ENCODE results near the gene KIF3B.
"Not testable (repeated sequence)": the region's sequence is repeated elsewhere in the genome, so short reads cannot be mapped to it uniquely, and the experiment has no call there.

Gene KIF3B

DNA sequence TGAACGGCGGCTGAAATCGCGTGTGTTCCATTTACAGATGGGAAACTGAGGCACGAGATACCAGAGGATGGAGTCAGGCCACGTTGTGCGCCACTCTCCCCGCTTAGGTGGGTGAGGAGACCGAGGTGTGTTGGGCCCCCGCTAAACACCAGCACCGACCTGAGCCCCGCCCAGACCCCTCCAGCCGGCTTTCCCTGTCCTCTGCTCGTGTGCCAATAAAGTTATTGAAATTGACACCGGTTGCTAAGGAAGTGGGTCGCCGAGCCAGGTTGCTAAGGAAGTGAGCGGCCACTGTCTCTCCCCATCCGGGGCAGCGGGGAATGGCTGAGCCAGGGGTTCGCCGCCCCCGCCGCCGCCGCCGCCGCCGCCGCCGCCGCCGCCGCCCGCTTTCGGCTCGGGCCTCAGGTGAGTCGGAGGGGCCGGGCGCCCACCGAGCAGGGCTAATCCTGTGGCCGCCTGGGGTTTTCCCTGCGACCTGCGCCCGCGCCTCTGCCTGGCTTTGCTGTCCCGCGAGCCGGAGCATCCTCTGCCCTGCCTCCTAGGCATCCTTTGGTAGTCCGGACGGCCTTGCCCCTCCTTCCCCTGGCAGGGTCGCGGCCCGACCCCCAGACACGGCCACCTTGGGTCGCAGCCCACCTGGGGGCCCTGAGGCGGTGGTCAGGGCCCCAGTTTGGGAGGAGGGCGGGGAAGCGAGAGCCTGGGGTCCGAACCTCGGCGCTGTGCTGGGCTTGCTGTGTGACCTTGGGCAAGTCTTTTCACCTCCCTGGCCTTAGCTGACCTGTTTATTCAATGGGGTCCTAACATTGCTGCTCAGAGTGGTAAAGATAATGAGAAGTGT lies at the start of gene KIF3B:
Gene KIF3B (plus strand): TSS at position 291 of the 838 bp plus-strand sequence. CDS start 32,127 bp downstream, outside the sequence.
- DNase-seq, result peak; percentile 55

DNA sequence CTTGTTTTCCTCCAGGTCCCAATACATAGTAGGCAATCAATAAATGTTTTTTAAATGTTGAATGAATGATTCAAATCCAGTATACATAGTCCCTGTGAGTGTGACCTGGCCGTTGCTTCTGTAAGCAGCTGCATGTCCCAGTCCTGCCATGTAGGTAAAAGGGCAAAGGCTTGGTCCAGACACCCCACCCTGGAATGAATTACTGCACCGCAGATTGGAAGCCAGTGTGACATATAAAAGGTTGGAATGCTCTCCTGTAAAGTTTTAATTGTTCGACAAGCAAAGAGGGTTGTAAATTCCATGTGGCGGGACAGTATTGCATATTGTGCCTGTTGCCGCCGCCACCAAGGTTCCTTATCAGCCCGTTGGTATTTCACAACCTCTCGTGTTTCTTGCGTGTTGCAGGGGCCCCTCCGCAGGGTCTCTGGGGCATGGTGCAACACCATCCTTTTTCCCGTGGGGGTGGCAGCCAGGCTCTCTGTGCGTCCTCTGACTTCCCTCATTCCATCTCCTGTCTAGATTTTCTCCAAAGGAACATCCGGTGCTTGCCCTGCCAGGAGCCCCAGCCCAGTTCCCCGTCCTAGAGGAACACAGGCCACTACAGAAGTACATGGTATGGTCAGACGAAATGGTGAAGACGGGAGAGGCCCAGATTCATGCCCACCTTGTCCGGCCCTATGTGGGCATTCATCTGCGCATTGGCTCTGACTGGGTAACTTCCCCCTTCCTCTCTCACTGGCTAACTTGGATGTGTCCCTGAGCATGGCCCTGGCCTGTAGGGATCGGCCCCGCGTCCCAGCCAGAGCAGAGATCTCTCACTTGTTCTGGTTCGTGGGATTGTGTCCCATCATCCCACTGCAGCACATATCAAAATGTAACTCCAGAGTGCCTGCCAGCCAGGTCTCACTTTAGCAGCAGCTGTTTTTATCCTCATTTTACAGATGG lies 49.4 kb upstream of the KIF3B start:
- DNase-seq, result no peak

DNA sequence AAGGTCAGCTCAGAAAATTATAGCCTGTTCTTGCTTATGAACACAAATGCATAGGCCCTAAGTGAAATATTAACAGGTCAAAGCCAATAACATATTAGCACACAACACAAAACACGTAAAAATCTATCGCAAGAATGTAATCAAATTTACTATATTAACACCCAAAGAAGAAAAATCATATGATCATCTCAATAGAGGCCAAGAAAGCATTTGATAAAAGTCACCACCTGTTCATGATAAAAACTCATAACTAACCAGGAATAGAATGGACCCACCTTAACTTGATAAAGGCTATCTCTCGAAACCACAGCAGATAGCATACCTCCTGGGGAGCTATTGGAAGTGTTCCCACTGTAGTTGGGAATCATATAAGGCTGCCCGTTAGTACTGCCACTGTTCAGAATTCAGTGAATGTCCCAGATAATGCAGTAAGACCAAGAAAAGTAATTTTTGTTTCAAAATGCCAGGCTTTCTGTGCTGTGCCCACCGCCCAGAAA lies 48.2 kb upstream of the KIF3B start:
- DNase-seq, result no peak

DNA sequence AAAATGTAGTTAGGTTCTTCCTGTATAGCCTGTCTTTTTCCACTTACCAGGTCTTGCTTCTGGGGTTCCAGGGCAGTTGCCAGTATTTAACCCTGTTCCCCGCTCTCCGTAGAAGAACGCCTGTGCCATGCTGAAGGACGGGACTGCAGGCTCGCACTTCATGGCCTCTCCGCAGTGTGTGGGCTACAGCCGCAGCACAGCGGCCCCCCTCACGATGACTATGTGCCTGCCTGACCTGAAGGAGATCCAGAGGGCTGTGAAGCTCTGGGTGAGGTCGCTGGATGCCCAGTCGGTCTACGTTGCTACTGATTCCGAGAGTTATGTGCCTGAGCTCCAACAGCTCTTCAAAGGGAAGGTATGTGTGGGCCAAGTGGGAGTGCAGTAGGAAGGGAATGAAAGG lies 46.7 kb upstream of the KIF3B start:
- DNase-seq, result no peak

DNA sequence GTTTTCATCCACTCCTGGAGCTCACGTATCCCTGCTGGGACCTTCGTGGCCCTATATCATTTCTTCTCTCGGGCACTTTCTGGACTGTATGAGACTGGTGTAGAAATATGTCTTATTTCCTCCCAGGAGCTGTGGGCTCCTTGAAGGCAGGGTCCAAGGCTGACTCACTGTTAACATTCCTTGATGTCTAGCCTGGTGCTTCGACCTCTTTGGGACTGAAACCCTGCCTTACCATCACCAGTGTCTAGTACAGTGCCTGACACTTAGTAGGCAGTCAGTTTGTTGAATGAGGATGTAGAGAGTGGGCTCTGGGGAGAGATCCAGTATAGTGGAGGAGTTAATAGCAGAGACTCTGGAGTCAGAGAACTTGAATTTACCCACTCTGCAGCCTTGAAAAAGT lies 46.2 kb upstream of the KIF3B start:
- no peak for DNase-seq

DNA sequence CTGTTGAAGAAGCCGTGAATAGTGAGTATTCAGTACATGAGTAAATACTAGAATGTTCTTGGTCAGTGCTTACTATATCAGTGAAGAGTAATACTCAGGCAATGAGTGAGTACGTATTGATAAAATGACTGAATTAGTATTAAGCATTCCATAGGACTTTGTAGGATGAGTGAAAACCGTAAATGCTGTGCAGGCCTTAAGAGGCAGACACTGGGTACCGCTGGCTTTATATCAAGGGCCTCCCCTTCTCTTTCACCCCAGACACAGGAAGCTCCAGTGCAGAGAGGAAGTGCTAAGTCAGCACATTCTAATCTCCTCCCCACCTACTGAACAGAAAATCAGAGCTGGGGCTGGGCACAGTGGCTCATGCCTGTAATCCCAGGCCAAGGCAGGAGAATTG lies 45.6 kb upstream of the KIF3B start:
- DNase-seq, result no peak

DNA sequence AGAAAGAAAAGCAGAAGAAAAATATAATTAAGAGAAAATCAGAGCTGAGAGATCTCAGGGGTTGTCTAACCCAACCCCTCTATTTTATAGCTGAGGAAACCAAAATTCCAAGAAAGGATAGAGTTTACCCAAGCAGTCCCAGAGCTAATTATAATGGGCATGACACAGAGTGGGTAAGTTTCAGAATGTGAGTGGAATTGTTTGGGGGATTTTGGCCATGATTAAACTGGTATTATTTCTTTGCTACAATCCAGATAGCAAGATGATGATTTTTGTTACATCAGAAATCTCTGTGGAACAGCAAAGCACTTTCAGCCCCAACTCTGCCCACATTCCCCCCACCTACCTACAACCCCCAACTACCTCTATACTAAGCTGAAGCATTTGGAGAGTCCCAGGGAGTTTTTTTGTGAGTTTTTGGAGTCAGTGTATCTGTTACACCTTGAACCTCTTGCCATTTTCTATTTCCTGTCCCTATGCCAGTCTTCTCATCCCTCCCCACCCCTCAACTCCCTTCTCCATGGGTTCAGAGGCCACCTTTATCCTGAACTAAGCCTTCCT lies 45.0 kb upstream of the KIF3B start:
- DNase-seq, result no peak

DNA sequence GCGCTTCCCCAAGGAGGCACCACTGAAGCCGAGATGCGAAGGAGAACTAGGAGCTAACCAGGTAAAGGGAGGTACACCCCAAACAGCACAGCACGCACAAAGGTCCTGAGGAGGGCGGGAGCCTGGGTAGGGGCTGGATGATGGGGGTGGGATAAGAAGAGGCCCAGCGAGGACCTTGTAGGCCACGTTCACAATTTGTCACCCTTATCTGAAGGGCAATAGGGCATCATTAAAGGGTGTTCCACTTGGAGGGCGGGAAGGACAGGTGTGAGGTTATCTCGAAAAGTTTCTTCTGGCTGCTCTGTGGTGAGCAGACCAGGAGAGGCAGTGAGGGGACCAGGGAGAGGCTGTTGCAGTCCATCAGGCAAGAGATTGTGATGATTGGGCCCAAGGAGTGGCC lies 44.2 kb upstream of the KIF3B start:
- DNase-seq, result no peak

DNA sequence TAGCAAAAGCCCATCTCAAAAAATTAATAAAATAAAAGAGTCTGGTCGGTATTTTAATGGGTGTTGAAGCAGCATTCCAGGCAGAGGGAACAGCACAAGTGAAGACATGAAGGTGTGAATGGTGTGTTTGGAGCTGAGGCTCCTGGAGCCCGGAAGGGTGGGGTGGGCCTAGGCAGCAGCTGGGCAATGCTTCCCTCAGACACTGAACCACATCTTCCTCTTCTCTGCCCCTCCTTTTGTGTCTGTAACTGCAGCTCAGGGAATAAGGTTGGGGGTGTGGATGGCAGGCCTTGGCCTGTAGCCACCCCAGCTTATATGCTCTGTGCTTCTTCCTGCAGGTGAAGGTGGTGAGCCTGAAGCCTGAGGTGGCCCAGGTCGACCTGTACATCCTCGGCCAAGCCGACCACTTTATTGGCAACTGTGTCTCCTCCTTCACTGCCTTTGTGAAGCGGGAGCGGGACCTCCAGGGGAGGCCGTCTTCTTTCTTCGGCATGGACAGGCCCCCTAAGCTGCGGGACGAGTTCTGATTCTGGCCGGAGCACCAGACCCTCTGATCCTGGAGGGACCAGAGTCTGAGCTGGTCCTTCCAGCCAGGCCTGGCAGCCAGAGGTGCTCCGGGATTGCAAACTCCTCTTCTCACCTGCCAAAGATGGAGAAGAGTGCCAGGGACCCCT lies 43.2 kb upstream of the KIF3B start:
- DNase-seq, result no peak

DNA sequence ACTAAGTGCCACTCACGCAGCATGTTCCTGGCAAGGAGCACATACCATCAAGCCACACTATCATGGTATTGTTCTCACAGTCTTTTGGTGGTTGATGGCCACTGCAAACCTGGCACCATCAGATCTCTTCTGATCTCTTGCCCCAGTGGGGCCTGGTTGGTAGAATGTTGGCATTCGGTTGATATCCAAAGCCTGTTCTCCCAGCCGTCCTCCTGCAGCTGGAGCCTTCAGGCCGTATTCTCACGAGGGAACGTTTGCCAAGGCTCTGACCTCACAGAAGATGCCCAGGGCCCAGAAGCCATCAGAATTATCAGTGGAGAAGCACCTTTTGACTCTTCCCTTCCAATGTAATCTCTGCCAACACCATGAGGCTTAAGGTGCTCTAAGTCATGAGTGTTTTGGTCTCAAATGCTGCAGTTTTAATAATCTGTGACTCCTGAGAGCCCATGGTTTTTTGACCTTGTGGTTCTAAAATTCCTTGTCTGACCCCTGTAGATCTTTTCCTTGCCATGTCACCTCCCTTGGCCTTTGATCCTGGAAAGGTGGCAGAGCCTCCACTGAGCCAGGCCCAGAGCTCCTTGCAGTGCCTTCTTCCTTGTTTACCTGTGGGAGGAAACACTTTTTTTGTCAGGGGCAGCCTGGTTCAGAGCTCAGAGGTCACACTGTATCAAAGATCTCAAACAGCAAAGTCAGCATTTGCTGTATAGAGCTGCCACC lies 42.0 kb upstream of the KIF3B start:
- no peak for DNase-seq

DNA sequence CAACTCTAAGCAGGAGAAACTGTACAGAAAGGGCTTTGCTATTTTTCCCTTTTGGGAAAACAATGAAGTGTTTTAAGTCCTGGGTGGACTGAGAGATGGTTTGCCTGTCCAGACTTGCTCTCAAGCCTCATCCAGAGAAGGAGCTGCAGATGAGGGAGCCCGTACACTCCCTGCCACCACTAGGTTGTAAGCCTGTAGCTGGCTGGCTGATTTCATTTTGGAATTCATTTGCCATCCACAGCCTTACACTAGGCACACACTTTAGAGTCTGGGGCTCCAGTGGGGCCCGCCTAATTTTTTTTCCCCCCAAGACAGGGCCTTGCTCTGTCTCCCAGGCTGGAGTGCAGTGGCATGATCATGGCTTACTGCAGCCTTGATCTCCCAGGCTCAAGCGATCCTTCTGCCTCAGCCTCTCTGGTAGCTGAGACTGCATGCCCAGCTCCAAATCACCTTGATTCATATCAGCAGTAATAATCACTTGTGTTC lies 41.4 kb upstream of the KIF3B start:
- no peak for DNase-seq

DNA sequence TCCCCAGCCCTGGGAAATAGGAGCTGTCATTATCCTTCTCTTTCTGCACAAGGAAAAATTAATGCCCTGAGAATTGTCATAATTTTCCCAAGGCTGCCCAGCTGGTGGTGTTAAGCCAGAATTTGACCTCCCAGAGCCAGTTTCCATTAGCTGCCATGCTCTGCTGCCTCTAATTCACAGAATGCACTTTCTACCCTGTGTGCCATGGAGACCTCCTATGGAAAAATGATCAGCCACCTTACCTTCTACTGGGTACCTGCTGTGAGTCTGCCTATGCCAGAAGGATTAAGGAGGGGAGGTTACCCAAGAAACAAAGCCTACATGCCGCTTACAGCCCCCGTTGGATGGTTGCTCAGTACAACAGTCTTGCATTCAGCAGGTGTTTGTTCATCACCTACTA lies 40.6 kb upstream of the KIF3B start:
- DNase-seq, result no peak

DNA sequence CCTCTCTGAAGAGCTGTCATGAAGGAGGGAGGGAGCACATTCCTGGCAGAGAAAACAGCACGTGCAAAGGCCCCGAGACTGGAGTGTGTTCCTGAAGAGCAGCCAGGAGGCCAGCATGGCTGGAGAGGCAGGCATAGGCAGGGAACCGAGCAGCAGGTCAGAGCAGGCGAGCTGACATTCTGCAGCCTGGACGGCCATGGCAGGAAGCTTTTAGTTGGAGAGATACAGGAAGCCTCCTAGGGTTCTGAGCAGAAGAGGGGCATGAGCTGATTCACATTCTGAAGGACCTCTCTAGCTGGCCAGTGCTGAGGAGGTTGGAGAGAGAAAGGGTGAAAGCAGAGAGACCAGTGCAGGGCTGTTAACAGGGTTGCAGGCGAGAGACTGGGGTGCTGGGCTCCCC lies 40.0 kb upstream of the KIF3B start:
- DNase-seq, result no peak

DNA sequence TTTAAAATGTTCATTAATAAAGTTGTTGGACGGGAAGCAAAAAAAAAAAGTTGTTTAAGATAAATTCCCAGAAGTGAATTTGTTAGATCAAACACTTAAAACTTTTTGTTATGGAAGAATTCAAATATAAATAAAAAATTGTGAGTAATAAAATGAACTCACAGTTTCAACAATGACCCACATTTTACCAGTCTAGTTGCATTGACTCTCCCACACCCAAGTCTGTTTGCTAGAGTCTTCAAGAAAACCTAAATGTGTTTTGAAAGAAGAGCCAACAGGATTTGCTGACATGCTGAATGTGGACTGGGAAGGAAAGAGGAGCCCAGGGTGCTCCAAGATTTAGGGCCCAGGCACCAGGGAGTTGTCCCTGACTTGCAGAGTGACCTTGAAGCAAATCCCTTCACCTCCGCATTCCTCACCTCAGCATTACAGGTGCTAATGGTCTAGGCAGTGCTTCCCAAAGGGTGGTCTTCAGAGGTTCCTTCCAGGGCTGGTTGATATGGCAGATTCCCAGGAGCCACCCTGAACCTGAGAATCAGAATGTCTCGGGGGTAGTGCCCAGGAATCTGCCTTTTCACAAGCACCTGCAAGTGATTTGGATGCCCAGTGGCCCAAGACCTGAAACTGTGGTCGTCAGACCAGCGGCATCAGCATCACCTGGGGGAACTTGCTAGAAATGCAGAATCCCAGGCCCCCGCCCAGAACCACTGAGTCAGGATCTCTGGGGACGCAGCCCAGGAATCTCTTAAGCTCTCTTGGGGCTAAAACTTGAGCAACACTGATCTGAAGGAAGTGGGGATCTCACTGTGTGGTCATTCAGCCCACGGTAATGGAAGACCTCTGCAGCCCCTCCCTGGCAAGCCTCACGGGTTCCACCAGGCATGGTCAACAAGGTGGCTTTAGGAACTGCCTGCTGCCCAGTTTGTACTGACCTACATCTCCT lies 38.7 kb upstream of the KIF3B start:
- no peak for DNase-seq

DNA sequence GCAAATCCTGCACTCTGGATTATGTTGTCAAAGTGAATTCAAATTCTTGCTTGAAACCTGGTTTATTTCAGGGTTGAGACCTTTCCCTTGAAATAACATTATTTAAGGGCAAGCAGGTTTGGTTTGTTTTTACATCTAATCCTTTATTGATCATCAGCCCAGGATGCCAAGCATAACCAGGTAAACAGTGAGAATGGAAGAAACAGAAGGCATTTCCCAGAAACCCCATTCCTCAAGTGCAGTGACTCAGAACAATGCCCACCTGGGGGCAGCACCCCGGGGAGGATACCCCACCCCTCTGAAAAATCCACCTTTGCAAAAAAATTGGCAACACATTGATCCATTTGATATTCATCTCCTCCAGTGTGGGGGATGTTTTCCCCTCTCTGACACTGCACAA lies 37.2 kb upstream of the KIF3B start:
- DNase-seq, result no peak

DNA sequence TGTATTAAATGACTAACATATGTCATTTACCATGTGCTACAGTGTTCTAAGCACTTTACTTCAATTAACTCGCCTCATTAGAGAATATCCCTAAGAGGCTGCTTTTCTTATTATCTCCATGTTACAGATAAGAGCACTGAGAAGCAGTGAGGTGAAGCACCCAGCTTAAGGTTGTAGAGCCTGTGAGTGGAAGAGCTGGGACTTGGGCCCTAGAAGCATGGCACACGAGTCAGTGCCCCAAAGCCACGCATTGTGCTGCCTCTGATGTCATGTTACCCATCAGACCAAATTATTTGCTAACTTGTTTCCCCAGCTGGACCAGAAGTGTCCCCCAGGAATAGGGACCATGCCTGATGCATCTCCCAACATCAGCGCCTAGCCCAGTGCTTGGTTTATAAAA lies 35.6 kb upstream of the KIF3B start:
- no peak for DNase-seq

DNA sequence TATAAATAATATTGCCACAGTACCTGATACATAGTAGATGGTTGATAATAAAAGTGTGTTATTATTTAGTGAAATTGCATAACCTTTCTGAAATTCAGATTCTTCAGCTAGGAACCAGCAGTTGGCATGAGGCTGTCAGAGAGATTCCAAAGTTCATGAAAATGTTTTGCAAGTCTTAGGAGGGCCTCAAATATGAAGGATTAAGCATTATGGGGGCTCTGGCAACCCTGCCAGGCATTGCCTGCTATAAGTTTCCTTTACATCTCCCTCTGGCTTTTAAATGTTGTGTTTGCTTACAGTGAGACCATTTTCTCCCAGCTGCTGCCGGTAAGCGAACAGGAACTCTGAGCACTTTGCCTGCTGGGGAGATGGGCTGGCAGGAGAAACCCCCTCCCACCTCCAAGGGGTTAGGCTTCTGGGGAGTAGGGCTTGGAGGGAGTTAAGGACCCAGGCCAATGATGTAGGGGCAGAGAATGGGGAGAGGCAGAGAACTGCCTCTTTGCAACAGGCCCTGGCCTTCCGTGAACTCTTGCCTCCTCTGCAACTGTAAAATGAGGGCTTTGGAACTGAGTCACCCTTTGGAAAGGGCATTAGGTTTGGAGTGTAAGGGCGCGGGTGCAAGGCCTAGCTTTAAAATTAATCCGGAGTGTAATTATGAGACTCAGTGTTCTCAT lies 33.2 kb upstream of the KIF3B start:
- no peak for DNase-seq

DNA sequence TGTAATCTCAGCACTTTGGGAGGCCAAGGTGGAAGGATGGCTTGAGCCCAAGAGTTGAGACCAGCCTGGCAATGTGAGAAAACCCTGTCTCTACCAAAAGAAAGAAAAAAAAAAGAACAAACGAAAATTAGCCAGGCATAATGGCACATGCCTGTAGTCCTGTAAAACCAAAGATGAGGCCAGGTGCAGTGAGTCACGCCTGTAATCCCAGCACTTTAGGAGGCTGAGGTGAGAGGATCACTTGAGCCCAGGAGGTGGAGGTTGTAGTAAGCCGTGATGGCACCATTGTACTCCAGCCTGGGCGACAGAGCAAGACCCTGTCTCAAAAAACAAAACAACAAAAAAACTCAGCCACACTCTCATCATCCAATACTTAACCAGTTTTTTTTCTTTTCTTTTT lies 32.5 kb upstream of the KIF3B start:
- DNase-seq, result no peak

DNA sequence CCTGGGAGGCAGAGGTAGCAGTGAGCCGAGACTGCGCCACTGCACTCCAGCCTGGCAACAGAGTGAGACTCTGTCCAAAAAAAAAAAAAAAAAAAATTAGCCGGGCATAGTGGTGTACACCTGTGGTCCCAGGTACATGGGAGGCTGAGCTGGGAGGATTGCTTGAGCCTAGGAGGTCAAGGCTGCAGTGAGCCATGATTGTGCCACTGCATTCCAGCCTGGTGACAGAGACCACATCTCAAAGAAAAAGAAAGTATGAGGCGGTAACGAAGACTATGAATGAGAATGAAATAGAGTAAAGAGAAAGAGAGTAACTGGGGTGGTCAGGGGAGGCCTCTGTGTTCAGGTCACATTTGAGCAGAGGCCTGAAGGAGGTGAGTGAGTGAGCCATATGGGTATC lies 31.2 kb upstream of the KIF3B start:
- DNase-seq, result not testable (repeated sequence)

DNA sequence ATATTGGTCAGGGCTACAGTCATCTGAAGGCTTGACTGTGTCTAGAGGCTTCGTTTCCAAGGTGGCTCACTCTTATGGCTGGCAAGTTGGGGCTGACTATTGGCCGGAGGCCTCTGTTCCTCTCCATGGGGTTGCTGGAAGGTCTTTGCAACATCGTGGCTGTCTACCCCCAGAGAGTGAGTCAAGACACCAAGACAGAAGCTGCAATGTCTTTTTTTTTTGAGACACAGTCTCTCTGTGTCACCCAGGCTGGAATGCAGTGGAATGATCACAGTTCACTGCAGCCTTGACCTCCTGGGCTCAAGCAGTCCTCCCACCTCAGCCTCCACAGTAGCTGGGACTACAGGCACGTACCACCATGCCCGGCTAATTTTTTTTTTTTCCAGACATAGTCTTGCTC lies 29.4 kb upstream of the KIF3B start:
- DNase-seq, result no peak

Data from NCI-H1436 treated with DMSO at 0.1 percent for 48 hours (cell line).